GM12878 (cell line): ENCODE data around the gene UIMC1. TPM values are rescaled to one million over a fixed set of nuclear protein-coding genes. Genes with fewer than 3 reads are reported as not detected.

ENCODE experiments used
- ATAC-seq: fragments of 200-7000 bp; cut with Tn5 transposase; 3 replicates; pipeline ENCODE4 v1.9.1; 2020; ENCODE audit warnings: mild to moderate bottlenecking, moderate library complexity
- BruUV-seq: library from RNA; stranded (reverse); fragments of 400-500 nt; replicated peaks from 2 replicates; lab custom pipeline; 2021; lab: Mats Ljungman, UMichigan
- CTCF ChIA-PET: fragments of 300-600 bp; sonication (Branson Sonifier 250); formaldehyde crosslinking; extraction: SDS; loops from one replicate; lab custom pipeline; 2021; ENCODE audit warnings: inconsistent platforms; lab: Yijun Ruan, JAX
- POLR2A ChIA-PET: fragments of 350-600 bp; formaldehyde crosslinking; extraction: SDS; loops from one replicate; lab custom pipeline; 2021; ENCODE audit warnings: inconsistent platforms; lab: Charles Lee
- RAD21 ChIA-PET: fragments of 300-600 bp; sonication (Branson Sonifier 250); formaldehyde crosslinking; loops from one replicate; lab custom pipeline; 2023; ENCODE audit warnings: antibody characterized with exemption; ENCODE audit not compliant: unreplicated experiment; lab: Charles Lee
- SMC1A ChIA-PET: fragments of 300-600 bp; sonication (Branson Sonifier 250); formaldehyde crosslinking; loops from one replicate; lab custom pipeline; 2023; ENCODE audit not compliant: unreplicated experiment, uncharacterized antibody; lab: Charles Lee
- DNase-seq: peaks from one replicate; pipeline ENCODE4 v3.0.0-alpha.2; 2011; ENCODE audit warnings: low read depth, low spot score
- FAIRE-seq: peaks from 3 replicates; lab custom pipeline; 2011; peaks lifted over from hg19 to GRCh38; lab: Jason Lieb, UNC
- H2AFZ ChIP-seq: 2 replicates; pipeline ENCODE4 v1.6.0; 2011; ENCODE audit warnings: low read depth, low read length, control low read depth; ENCODE audit not compliant: control insufficient read depth
- H3K27ac ChIP-seq: 2 replicates; pipeline ENCODE4 v1.5.1; 2011; ENCODE audit warnings: control low read depth; ENCODE audit not compliant: control insufficient read depth, insufficient read depth
- H3K27me3 ChIP-seq, 2 experiments: replicated peaks in 1 of 2; 2 replicates each; pipeline versions ENCODE4 v1.6.0 to v1.6.1; 2011; ENCODE audit warnings: low read length in 1 of 2; ENCODE audit not compliant: control insufficient read depth in 2 of 2, insufficient read depth in 2 of 2
- H3K36me3 ChIP-seq, 2 experiments: 2 replicates each; pipeline ENCODE4 v1.5.1; 2011; ENCODE audit warnings: low read length in 1 of 2; ENCODE audit not compliant: control insufficient read depth in 2 of 2, insufficient read depth in 2 of 2
- H3K4me1 ChIP-seq: 2 replicates; pipeline ENCODE4 v1.6.1; 2011; ENCODE audit warnings: mild to moderate bottlenecking, low read length, moderate library complexity, mixed read lengths; ENCODE audit not compliant: control insufficient read depth, insufficient read depth
- H3K4me2 ChIP-seq: 2 replicates; pipeline ENCODE4 v1.6.0; 2011; ENCODE audit warnings: control low read depth; ENCODE audit not compliant: control insufficient read depth, insufficient read depth
- H3K4me3 ChIP-seq: fragments of 200-600 bp; sonication (generic); 2 replicates; pipeline ENCODE4 v1.5.1; 2016
- H3K79me2 ChIP-seq: 2 replicates; pipeline ENCODE4 v1.6.0; 2011; ENCODE audit warnings: low read length; ENCODE audit not compliant: control insufficient read depth, insufficient read depth
- H3K9ac ChIP-seq: 2 replicates; pipeline ENCODE4 v1.8.0; 2011; ENCODE audit warnings: low read length, control low read depth, mixed read lengths; ENCODE audit not compliant: control insufficient read depth, insufficient read depth
- H3K9me3 ChIP-seq: replicated peaks from 3 replicates; pipeline ENCODE4 v1.5.1; 2011; ENCODE audit warnings: mild to moderate bottlenecking, low read length; ENCODE audit not compliant: control insufficient read depth, insufficient read depth
- H4K20me1 ChIP-seq: 2 replicates; pipeline ENCODE4 v1.6.0; 2011; ENCODE audit not compliant: control insufficient read depth, insufficient read depth
- ATF2 ChIP-seq: IDR thresholded peaks from 2 replicates; pipeline ENCODE4 v1.6.1; 2012; ENCODE audit warnings: low read length, inconsistent platforms
- CBFB ChIP-seq: IDR thresholded peaks from 2 replicates; pipeline ENCODE4 v1.6.1; 2016; ENCODE audit warnings: antibody characterized with exemption, low read depth
- MEF2A ChIP-seq: IDR thresholded peaks from 2 replicates; pipeline ENCODE4 v1.6.1; 2011; ENCODE audit warnings: low read depth, mild to moderate bottlenecking, low read length, moderate library complexity; ENCODE audit not compliant: insufficient read depth
- RELB ChIP-seq: fragments of 450-650 bp; IDR thresholded peaks from 2 replicates; pipeline ENCODE4 v1.6.1; 2017; ENCODE audit warnings: low read depth, mild to moderate bottlenecking, moderate library complexity
- RUNX3 ChIP-seq: IDR thresholded peaks from 2 replicates; pipeline ENCODE4 v1.6.1; 2012; ENCODE audit warnings: low read length, inconsistent platforms
- WGBS: methylation state at CpG from one replicate; pipeline ENCODE4 v1.1.6; 2016; ENCODE audit warnings: low lambda C conversion rate; ENCODE audit not compliant: insufficient replicate concordance, insufficient coverage; ENCODE audit errors: missing lambda C conversion rate; 5-methylcytosine and 5-hydroxymethylcytosine counted together
- in situ Hi-C: fragments of 300-500 bp; cut with MboI; formaldehyde crosslinking; loops from 9 replicates; pipeline ENCODE4 v1.14.3; 2018; ENCODE audit warnings: mixed read lengths
- intact Hi-C: fragments of 100-400 bp; cut with micrococcal nuclease; formaldehyde crosslinking; loops from one replicate; pipeline ENCODE4 v1.14.2; 2022; ENCODE audit not compliant: unreplicated experiment
- polyA plus RNA-seq, 11 experiments: library from polyadenylated mRNA; depleted of rRNA in 4 of 11; unstranded in 6 of 11; stranded (reverse) in 5 of 11; fragments of >200 nt; fragmentation: Nextera tagmentation in 4 of 11; fragmentation: Illumina TruSeq in 1 of 11; extraction: Ambion mirVana in 4 of 11; extraction: Trizol in 1 of 11; gene quantifications; 1 replicate in 1 of 11; 2 replicates in 10 of 11; pipeline versions ENCODE4 v1.2.1 to v1.2.3, GENCODE V29; 2011 to 2016; ENCODE audit warnings: inconsistent platforms in 2 of 11, missing spikeins in 2 of 11, low read depth in 1 of 11
- total RNA-seq, 4 experiments: library from RNA; depleted of rRNA in 3 of 4; stranded (reverse); fragments of >200 nt in 3 of 4; fragmentation: Illumina TruSeq in 1 of 4; extraction: Trizol in 1 of 4; gene quantifications; 2 replicates each; pipeline versions ENCODE4 v1.2.1 to v1.2.3, GENCODE V29; 2013 to 2021

The UIMC1 gene
- total and polyA plus RNA-seq, 10 of the 15 experiments (the other 5 are each of a cell fraction or from before 2014, with no cell fraction given): 16.2 to 51.4 (median 32.7) TPM

- Histone ChIP-seq H2AFZ (no peak overlapping the region), H3K9me3 (no peaks in the 10 kb centered on the region; the same call in 2 of the 3 replicates), H3K27ac (no peak overlapping the region), H4K20me1 (no peaks in the 10 kb centered on the region), H3K79me2 (no peaks in the 10 kb centered on the region), H3K4me1 (no peaks in the 10 kb centered on the region), H3K4me2 (no peak overlapping the region), H3K36me3 (no peaks in the 10 kb centered on the region), H3K27me3 (peaks cover 0 to 4% of the 10 kb centered on the region in 2 experiments; a peak in 3 of 4 replicates), H3K9ac (no peak overlapping the region), H3K4me3 (no peak overlapping the region)
- intact Hi-C loops: no loop called here
- POLR2A ChIA-PET: no interaction called here
- FAIRE-seq (no peak), DNase-seq (no peak), ATAC-seq (no peak)
- 55% methylated on average over 23 of the region's 23 CpGs for WGBS
- CTCF ChIA-PET: interaction anchor here (0.7 kb wide), 1 partner anchor 30 kb away, joined by 4 read pairs; no protein-coding TSS in a partner anchor
- SMC1A ChIA-PET: no interaction called here
- in situ Hi-C loops: no loop called here
- RAD21 ChIA-PET: interaction anchor here (0.6 kb wide), 1 partner anchor 232 kb away, joined by 3 read pairs; the partner anchor contains the start of gene TSPAN17
- TF ChIP-seq RUNX3 (no peak), RELB (no peak), ATF2 (no peak), CBFB (no peak), MEF2A (no peak)
- BruUV-seq: no TSS peak
Measured at GRCh38 chr5:176878906-176879662, 127.5 kb downstream of the UIMC1 start.
